ENCODE measurements around the gene RIC1. TPM values are rescaled to one million over a fixed set of nuclear protein-coding genes. Genes with fewer than 3 reads are reported as not detected.

RIC1 gene
- total and polyA plus RNA-seq, 2 of the 4 experiments (the other 2 are of a cell fraction), result 28.8 to 76.9 TPM

DNA sequence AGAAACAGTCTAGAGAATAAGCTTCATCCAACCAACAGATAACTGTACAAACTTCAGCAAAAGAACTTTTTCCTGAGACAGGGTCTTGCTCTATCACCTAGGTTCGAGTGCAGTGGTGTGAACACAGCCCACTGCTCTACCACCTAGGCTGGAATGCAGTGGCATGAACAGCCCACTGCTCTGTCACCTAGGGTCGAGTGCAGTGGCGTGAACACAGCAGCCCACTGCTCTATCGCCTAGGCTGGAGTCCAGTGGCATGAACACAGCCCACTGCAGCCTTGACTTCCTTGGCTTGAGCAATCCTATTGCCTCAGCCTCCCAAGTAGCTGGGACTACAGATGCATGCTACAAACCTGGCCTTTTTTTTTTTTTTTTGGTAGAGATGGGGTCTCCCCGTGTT is 160.6 kb downstream of the RIC1 start:
- H3K9me1 ChIP-seq (ENCODE audit: insufficient read depth, low read length), result peaks cover 11% of the 10 kb centered on the region; the same call in 1 of the 2 replicates
- ATAC-seq (ENCODE audit: low read depth), result no peak
- no peak overlapping the region for H2AFZ ChIP-seq (replicated peaks; ENCODE audit: low read length, poor library complexity)
- no peaks in the 10 kb centered on the region for H3K27me3 ChIP-seq (ENCODE audit: control insufficient read depth, insufficient read depth, low read length)
- H2AK9ac ChIP-seq (replicated peaks; ENCODE audit: low read depth, low read length, poor library complexity), result no peak overlapping the region
- no peak overlapping the region for H3K27ac ChIP-seq (ENCODE audit: insufficient read depth, low read length)
- intact Hi-C loops (cut with micrococcal nuclease) (no loop called here), in situ Hi-C loops (cut with MboI; ENCODE audit: low sequenced_read_pairs) (no loop called here), dilution Hi-C loops (cut with HindIII; ENCODE audit: low sequenced_read_pairs, unreplicated experiment) (no loop called here)
- H3K79me1 ChIP-seq (ENCODE audit: low read depth in 1 of 2, low read length in 2 of 2), result peaks cover 4 to 5% of the 10 kb centered on the region in 2 experiments; a peak in 3 of 4 replicates
- POLR2A ChIA-PET (ENCODE audit: unreplicated experiment), result no interaction called here
- H3K18ac ChIP-seq (ENCODE audit: low read depth, low read length), result no peak overlapping the region
- H3K56ac ChIP-seq (ENCODE audit: extremely low read depth, insufficient read depth, low read length), result no peak overlapping the region
- H2BK20ac ChIP-seq (ENCODE audit: low read depth, low read length), result no peak overlapping the region
- H4K5ac ChIP-seq (ENCODE audit: low read depth, low read length), result no peak overlapping the region
- no peaks in the 10 kb centered on the region for H3K9me3 ChIP-seq (ENCODE audit: control insufficient read depth, insufficient read depth, low read length)
- no peak overlapping the region for H3K4me2 ChIP-seq (ENCODE audit: low read depth, low read length)
- H3K36me3 ChIP-seq (ENCODE audit: control insufficient read depth, insufficient read depth, low read length), result peaks cover 1% of the 10 kb centered on the region
- H2AK5ac ChIP-seq (ENCODE audit: low read depth, low read length), result no peak overlapping the region
- no peak overlapping the region for H4K91ac ChIP-seq (ENCODE audit: insufficient read depth, low read depth, low read length)
- no peak overlapping the region for H2BK120ac ChIP-seq (ENCODE audit: low read depth, low read length)
- DNase-seq, result no peak
- CTCF ChIA-PET, result no interaction called here
- no peaks in the 10 kb centered on the region; the same call in 1 of the 2 replicates for H4K20me1 ChIP-seq (ENCODE audit: insufficient read depth, low read length)
- no peak overlapping the region for H3K4ac ChIP-seq (ENCODE audit: low read depth, low read length)
- peaks cover 8% of the 10 kb centered on the region for H3K4me1 ChIP-seq (ENCODE audit: control insufficient read depth, insufficient read depth, low read length)
- 80% methylated on average over 1 of the region's 5 CpGs; no CpG with 5 or more reads in 1 of the 2 experiments for WGBS, 2 experiments (ENCODE audit: extremely low coverage in 2 of 2, insufficient read length in 1 of 2)
- no peak for TF ChIP-seq MAFK (IDR thresholded peaks at IDR 0.05; ENCODE audit: low read depth, low read length)
- no peak for TF ChIP-seq FOS (IDR thresholded peaks at IDR 0.05; ENCODE audit: low read depth, low read length)
- TF ChIP-seq NFE2L2 (IDR thresholded peaks at IDR 0.05; ENCODE audit: low read depth, low read length), result no peak
- no peak for TF ChIP-seq CHD1 (IDR thresholded peaks at IDR 0.05; ENCODE audit: low read depth, low read length)
- no peak for TF ChIP-seq POLR2A (IDR thresholded peaks at IDR 0.05; ENCODE audit: low read depth, low read length)
- TF ChIP-seq, protein P1, sequence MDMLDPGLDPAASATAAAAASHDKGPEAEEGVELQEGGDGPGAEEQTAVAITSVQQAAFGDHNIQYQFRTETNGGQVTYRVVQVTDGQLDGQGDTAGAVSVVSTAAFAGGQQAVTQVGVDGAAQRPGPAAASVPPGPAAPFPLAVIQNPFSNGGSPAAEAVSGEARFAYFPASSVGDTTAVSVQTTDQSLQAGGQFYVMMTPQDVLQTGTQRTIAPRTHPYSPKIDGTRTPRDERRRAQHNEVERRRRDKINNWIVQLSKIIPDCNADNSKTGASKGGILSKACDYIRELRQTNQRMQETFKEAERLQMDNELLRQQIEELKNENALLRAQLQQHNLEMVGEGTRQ (IDR thresholded peaks at IDR 0.05; ENCODE audit: low read depth, low read length), result no peak
- TF ChIP-seq RFX5 (IDR thresholded peaks at IDR 0.05; ENCODE audit: low read depth, low read length), result no peak
- TF ChIP-seq RAD21 (IDR thresholded peaks at IDR 0.05; ENCODE audit: low read length), result no peak
- TF ChIP-seq, protein P2, sequence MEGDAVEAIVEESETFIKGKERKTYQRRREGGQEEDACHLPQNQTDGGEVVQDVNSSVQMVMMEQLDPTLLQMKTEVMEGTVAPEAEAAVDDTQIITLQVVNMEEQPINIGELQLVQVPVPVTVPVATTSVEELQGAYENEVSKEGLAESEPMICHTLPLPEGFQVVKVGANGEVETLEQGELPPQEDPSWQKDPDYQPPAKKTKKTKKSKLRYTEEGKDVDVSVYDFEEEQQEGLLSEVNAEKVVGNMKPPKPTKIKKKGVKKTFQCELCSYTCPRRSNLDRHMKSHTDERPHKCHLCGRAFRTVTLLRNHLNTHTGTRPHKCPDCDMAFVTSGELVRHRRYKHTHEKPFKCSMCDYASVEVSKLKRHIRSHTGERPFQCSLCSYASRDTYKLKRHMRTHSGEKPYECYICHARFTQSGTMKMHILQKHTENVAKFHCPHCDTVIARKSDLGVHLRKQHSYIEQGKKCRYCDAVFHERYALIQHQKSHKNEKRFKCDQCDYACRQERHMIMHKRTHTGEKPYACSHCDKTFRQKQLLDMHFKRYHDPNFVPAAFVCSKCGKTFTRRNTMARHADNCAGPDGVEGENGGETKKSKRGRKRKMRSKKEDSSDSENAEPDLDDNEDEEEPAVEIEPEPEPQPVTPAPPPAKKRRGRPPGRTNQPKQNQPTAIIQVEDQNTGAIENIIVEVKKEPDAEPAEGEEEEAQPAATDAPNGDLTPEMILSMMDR (conservative IDR thresholded peaks at IDR 0.05; ENCODE audit: low read depth, low read length), result no peak
- no peak overlapping the region for H2BK5ac ChIP-seq (ENCODE audit: low read depth, low read length, poor library complexity, severe bottlenecking)
- H3K14ac ChIP-seq (replicated peaks; ENCODE audit: low read depth, low read length), result peak overlapping the region; percentile 23; the same call in 1 of the 2 replicates
- no TSS peak for BruUV-seq (replicated peaks)
- 0 out of 4 replicates have a peak overlapping the region, but pooled peaks of 1 of the 2 experiments have one; percentile 19 for H4K8ac ChIP-seq (ENCODE audit: low read depth in 2 of 2, low read length in 2 of 2)
- no peak overlapping the region for H3K9ac ChIP-seq (ENCODE audit: low read depth, low read length)
- no peak overlapping the region for H2BK15ac ChIP-seq (ENCODE audit: low read depth, low read length)
- no peak overlapping the region for H3K4me3 ChIP-seq (ENCODE audit: insufficient read depth, low read depth, low read length)
- no peak overlapping the region for H3K23ac ChIP-seq (ENCODE audit: low read depth, low read length)
